HT1080 (cell line): ENCODE measurements around the gene ACE. TPM values are rescaled to one million over a fixed set of nuclear protein-coding genes. Genes with fewer than 3 reads are reported as not detected.

ENCODE experiments used
- DNase-seq: peaks from one replicate; pipeline ENCODE4 v3.0.0-alpha.2; 2015; ENCODE audit warnings: low read depth
- total RNA-seq: library from RNA; depleted of rRNA; stranded (reverse); fragments of >200 nt; shearing (Covaris generic); gene quantifications from 2 replicates; pipeline ENCODE4 v1.2.3, GENCODE V29; 2014

ACE gene
- total RNA-seq, 1 experiment from 2014 or later: not detected

GRCh38 chr17:63490858-63491400 is 14.1 kb downstream of the ACE start:
- DNase-seq: no peak

GRCh38 chr17:63491413-63491812 is 14.6 kb downstream of the ACE start:
- DNase-seq: no peak

GRCh38 chr17:63491977-63492618 is 15.2 kb downstream of the ACE start:
- DNase-seq: no peak

GRCh38 chr17:63492940-63493339 is 16.1 kb downstream of the ACE start:
- no peak for DNase-seq

GRCh38 chr17:63493411-63493810 is 16.6 kb downstream of the ACE start:
- no peak for DNase-seq

- no peak for DNase-seq
Observed at GRCh38 chr17:63494300-63494928, 17.6 kb downstream of the ACE start.

- no peak for DNase-seq
Observed at GRCh38 chr17:63495491-63495890, 18.6 kb downstream of the ACE start.

- DNase-seq: no peak
Observed at GRCh38 chr17:63496177-63496576, 19.3 kb downstream of the ACE start.

GRCh38 chr17:63496663-63497400 is 20.0 kb downstream of the ACE start:
- DNase-seq: no peak

- DNase-seq: peak; percentile 24
Observed at GRCh38 chr17:63497708-63498483, 21.0 kb downstream of the ACE start.

- peak; percentile 12 for DNase-seq
Observed at GRCh38 chr17:63498626-63499195, 21.9 kb downstream of the ACE start.

GRCh38 chr17:63500543-63501390 is 23.9 kb downstream of the ACE start:
- no peak for DNase-seq

GRCh38 chr17:63503341-63503705 is 26.5 kb downstream of the ACE start:
- DNase-seq: no peak

GRCh38 chr17:63504261-63504660 is 27.4 kb downstream of the ACE start:
- no peak for DNase-seq

- no peak for DNase-seq
Observed at GRCh38 chr17:63505341-63505740, 28.5 kb downstream of the ACE start.

- no peak for DNase-seq
Observed at GRCh38 chr17:63506627-63507026, 29.8 kb downstream of the ACE start.

- no peak for DNase-seq
Observed at GRCh38 chr17:63511331-63511730, 34.5 kb downstream of the ACE start.

- no peak for DNase-seq
Observed at GRCh38 chr17:63512388-63512787, 35.5 kb downstream of the ACE start.

- DNase-seq: no peak
Observed at GRCh38 chr17:63512896-63513644, 36.2 kb downstream of the ACE start.

- DNase-seq: no peak
Observed at GRCh38 chr17:63514477-63514876, 37.6 kb downstream of the ACE start.
